Loucy (cell line): ENCODE results near the gene LIN28B.
A peak's percentile ranks its signal among the peaks of the same experiment; 100 is the strongest.

Experiments used
- H2AFZ ChIP-seq: fragments of 200-600 bp; sonication (generic); 2 replicates; pipeline ENCODE4 v1.6.0; 2016; ENCODE audit warnings: antibody characterized with exemption, mild to moderate bottlenecking, low read length, moderate library complexity
- H3F3A ChIP-seq: fragments of 200-600 bp; 2 replicates; pipeline ENCODE4 v1.6.0; 2016; ENCODE audit warnings: antibody characterized with exemption, low read depth, mild to moderate bottlenecking
- H3K27me3 ChIP-seq: fragments of 200-600 bp; sonication (generic); 2 replicates; pipeline ENCODE4 v1.6.1; 2014; ENCODE audit warnings: low read length, mild to moderate bottlenecking; ENCODE audit not compliant: insufficient read depth, poor library complexity, severe bottlenecking
- H3K36me3 ChIP-seq: fragments of 200-600 bp; sonication (generic); 2 replicates; pipeline ENCODE4 v1.6.1; 2016; ENCODE audit warnings: low read length; ENCODE audit not compliant: insufficient read depth
- H3K4me1 ChIP-seq: fragments of 200-600 bp; sonication (generic); 2 replicates; pipeline ENCODE4 v1.5.1; 2014; ENCODE audit warnings: low read length, mild to moderate bottlenecking; ENCODE audit not compliant: insufficient read depth, poor library complexity, severe bottlenecking
- H3K4me2 ChIP-seq: fragments of 200-600 bp; sonication (generic); 2 replicates; pipeline ENCODE4 v1.6.0; 2014; ENCODE audit warnings: antibody characterized with exemption, low read length, low read depth, mild to moderate bottlenecking; ENCODE audit not compliant: poor library complexity, severe bottlenecking
- H3K4me3 ChIP-seq: fragments of 200-600 bp; sonication (generic); 2 replicates; pipeline ENCODE4 v1.5.1; 2014; ENCODE audit warnings: low read length, mild to moderate bottlenecking, mixed read lengths; ENCODE audit not compliant: poor library complexity, severe bottlenecking
- H3K79me2 ChIP-seq: fragments of 200-600 bp; sonication (generic); 2 replicates; pipeline ENCODE4 v1.6.1; 2014; ENCODE audit warnings: low read length; ENCODE audit not compliant: insufficient read depth
- H3K9ac ChIP-seq: fragments of 200-600 bp; sonication (generic); 2 replicates; pipeline ENCODE4 v1.6.0; 2014; ENCODE audit warnings: mild to moderate bottlenecking, low read depth, low read length, moderate library complexity; ENCODE audit not compliant: poor library complexity, severe bottlenecking
- H3K9me2 ChIP-seq: fragments of 200-600 bp; sonication (generic); replicated peaks from 2 replicates; pipeline ENCODE4 v1.6.1; 2016; ENCODE audit warnings: low read depth, low read length, mixed read lengths
- H3K9me3 ChIP-seq: fragments of 200-600 bp; sonication (generic); 2 replicates; pipeline ENCODE4 v1.6.1; 2014; ENCODE audit warnings: mild to moderate bottlenecking, antibody characterized with exemption, low read length, low read depth; ENCODE audit not compliant: insufficient read depth
- H4K20me1 ChIP-seq: fragments of 200-600 bp; sonication (generic); 2 replicates; pipeline ENCODE4 v1.6.0; 2014; ENCODE audit warnings: antibody characterized with exemption, low read length, mild to moderate bottlenecking; ENCODE audit not compliant: insufficient read depth, poor library complexity, severe bottlenecking
- CTCF ChIP-seq: fragments of 200-600 bp; sonication (generic); conservative IDR thresholded peaks from 2 replicates; pipeline ENCODE4 v1.5.1; 2014; ENCODE audit warnings: mild to moderate bottlenecking, antibody characterized with exemption, low read length
- EZH2phosphoT487 ChIP-seq: fragments of 200-600 bp; IDR thresholded peaks from 2 replicates; pipeline ENCODE4 v1.6.1; 2018; ENCODE audit warnings: antibody characterized with exemption, mild to moderate bottlenecking, moderate library complexity, borderline replicate concordance

LIN28B gene

GRCh38 chr6:105111871-105112270 is 155.0 kb downstream of the LIN28B start:
- Histone ChIP-seq H3K4me1 (no peaks in the 10 kb centered on the region), H4K20me1 (no peaks in the 10 kb centered on the region), H3K4me3 (no peak overlapping the region), H3K9me3 (no peaks in the 10 kb centered on the region), H3K9me2 (no peaks in the 10 kb centered on the region), H3K9ac (no peak overlapping the region), H3K36me3 (no peaks in the 10 kb centered on the region), H3K4me2 (no peak overlapping the region), H3K79me2 (no peaks in the 10 kb centered on the region), H2AFZ (no peak overlapping the region), H3F3A (no peaks in the 10 kb centered on the region), H3K27me3 (no peaks in the 10 kb centered on the region)
- no peak for TF ChIP-seq CTCF
- TF ChIP-seq EZH2phosphoT487: no peak

GRCh38 chr6:105112577-105112976 is 155.7 kb downstream of the LIN28B start:
- no peak overlapping the region for H3K4me3 ChIP-seq
- no peaks in the 10 kb centered on the region for H3K4me1 ChIP-seq
- TF ChIP-seq EZH2phosphoT487 (no peak), CTCF (peak; percentile 40)

DNA sequence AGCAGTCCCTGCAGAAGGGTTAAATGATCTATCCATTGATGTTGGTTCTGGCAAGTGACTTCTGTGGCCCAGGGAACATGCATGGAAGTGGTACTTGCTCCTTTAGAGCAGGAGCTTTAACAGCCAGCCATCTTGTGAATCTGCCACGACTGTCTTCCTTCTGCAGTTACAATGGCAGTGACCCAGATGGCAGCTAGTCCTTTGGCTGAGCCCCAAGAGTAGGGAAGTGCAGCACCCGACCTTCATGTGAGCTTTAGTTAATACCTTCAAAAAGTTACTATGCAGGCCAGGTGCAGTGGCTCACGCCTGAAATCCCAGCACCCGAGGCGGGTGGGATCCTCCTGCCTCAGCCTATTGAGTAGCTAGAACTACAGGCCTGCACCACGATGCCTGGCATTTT is 156.5 kb downstream of the LIN28B start:
- H3K4me1 ChIP-seq: no peaks in the 10 kb centered on the region
- TF ChIP-seq EZH2phosphoT487 (no peak), CTCF (no peak)
- no peaks in the 10 kb centered on the region for H3K27me3 ChIP-seq
- H3K36me3 ChIP-seq: no peaks in the 10 kb centered on the region
- H3K4me3 ChIP-seq: no peak overlapping the region
- no peaks in the 10 kb centered on the region for H3K9me2 ChIP-seq
- H3K9ac ChIP-seq: no peak overlapping the region
- no peaks in the 10 kb centered on the region for H3K79me2 ChIP-seq
- no peaks in the 10 kb centered on the region for H3F3A ChIP-seq
- no peaks in the 10 kb centered on the region for H4K20me1 ChIP-seq
- H3K4me2 ChIP-seq: no peak overlapping the region
- no peaks in the 10 kb centered on the region for H3K9me3 ChIP-seq
- no peak overlapping the region for H2AFZ ChIP-seq

More at GRCh38 chr6:105112577-105112976, 155.7 kb downstream of the LIN28B start:
- no peaks in the 10 kb centered on the region for H3F3A ChIP-seq
- no peaks in the 10 kb centered on the region for H3K36me3 ChIP-seq
- H4K20me1 ChIP-seq: no peaks in the 10 kb centered on the region
- no peaks in the 10 kb centered on the region for H3K27me3 ChIP-seq
- no peaks in the 10 kb centered on the region for H3K79me2 ChIP-seq
- H3K9me3 ChIP-seq: no peaks in the 10 kb centered on the region
- no peak overlapping the region for H3K9ac ChIP-seq
- H2AFZ ChIP-seq: no peak overlapping the region
- no peaks in the 10 kb centered on the region for H3K9me2 ChIP-seq
- H3K4me2 ChIP-seq: no peak overlapping the region
